HepG2 (cell line): ENCODE results near the gene ZNF652. TPM values are rescaled to one million over a fixed set of nuclear protein-coding genes. Genes with fewer than 3 reads are reported as not detected.

Experiments
- ATAC-seq: fragments of 200-7000 bp; cut with Tn5 transposase; 3 replicates; pipeline ENCODE4 v1.9.1; 2020; ENCODE audit warnings: mild to moderate bottlenecking, moderate library complexity
- BruUV-seq: library from RNA; stranded (reverse); fragments of 400-500 nt; replicated peaks from 2 replicates; lab custom pipeline; 2021; lab: Mats Ljungman, UMichigan
- CTCF ChIA-PET: fragments of 300-600 bp; formaldehyde crosslinking; extraction: SDS; loops from one replicate; lab custom pipeline; 2021; ENCODE audit warnings: low total read pairs, inconsistent platforms, low intra/inter-chr PET ratio; lab: Yijun Ruan, JAX
- POLR2A ChIA-PET: fragments of 350-600 bp; sonication (Branson Sonifier 250); formaldehyde crosslinking; loops from one replicate; lab custom pipeline; 2020; ENCODE audit warnings: antibody characterized with exemption, inconsistent platforms; lab: Yijun Ruan, JAX
- DNase-seq: peaks from one replicate; pipeline ENCODE4 v3.0.0-alpha.2; 2015; ENCODE audit warnings: low spot score
- FAIRE-seq: peaks from 3 replicates; lab custom pipeline; 2011; peaks lifted over from hg19 to GRCh38; lab: Jason Lieb, UNC
- H2AFZ ChIP-seq: one replicate; pipeline ENCODE4 v1.6.1; 2011; ENCODE audit warnings: low read length, inconsistent platforms
- H3K27ac ChIP-seq: fragments of 300-600 bp; 3 replicates; pipeline ENCODE4 v1.8.0; 2011; ENCODE audit warnings: mixed run types, mild to moderate bottlenecking, mixed read lengths, low read length, inconsistent platforms; ENCODE audit not compliant: insufficient read depth; ENCODE audit errors: extremely low read length
- H3K27me3 ChIP-seq, 2 experiments: fragments of 200-600 bp in 1 of 2; 2 replicates in 1 of 2; 3 replicates in 1 of 2; pipeline versions ENCODE4 v1.6.0 to v1.8.0; 2011; ENCODE audit warnings: low read length in 2 of 2, mild to moderate bottlenecking in 2 of 2, moderate library complexity in 2 of 2, inconsistent platforms in 1 of 2; ENCODE audit not compliant: insufficient read depth in 2 of 2, control insufficient read depth in 1 of 2
- H3K36me3 ChIP-seq, 2 experiments: fragments of 200-600 bp in 1 of 2; replicated peaks in 1 of 2; 2 replicates in 1 of 2; 3 replicates in 1 of 2; pipeline versions ENCODE4 v1.5.1 to v1.8.0; 2011; ENCODE audit warnings: low read length in 2 of 2, inconsistent platforms in 1 of 2; ENCODE audit not compliant: insufficient read depth in 2 of 2, control insufficient read depth in 1 of 2
- H3K4me1 ChIP-seq: 2 replicates; pipeline ENCODE4 v1.5.1; 2012; ENCODE audit warnings: low read length, inconsistent platforms; ENCODE audit not compliant: insufficient read depth
- H3K4me2 ChIP-seq: 2 replicates; pipeline ENCODE4 v1.6.0; 2011; ENCODE audit warnings: low read depth, low read length, inconsistent platforms
- H3K4me3 ChIP-seq, 3 experiments: fragments of 200-600 bp in 1 of 3; sonication (generic), shearing (Covaris generic) in 1 of 3; replicated peaks in 1 of 3; 2 replicates each; pipeline ENCODE4 v1.5.1; 2011 to 2016; ENCODE audit warnings: low read length in 3 of 3, inconsistent platforms in 2 of 3, low read depth in 2 of 3, mild to moderate bottlenecking in 2 of 3, control low read depth in 1 of 3, mixed read lengths in 1 of 3; ENCODE audit not compliant: insufficient read depth in 1 of 3
- H3K79me2 ChIP-seq: one replicate; pipeline ENCODE4 v1.6.1; 2011; ENCODE audit warnings: low read length, inconsistent platforms; ENCODE audit not compliant: insufficient read depth
- H3K9ac ChIP-seq: 2 replicates; pipeline ENCODE4 v1.6.0; 2011; ENCODE audit warnings: mild to moderate bottlenecking, low read depth, low read length, inconsistent platforms; ENCODE audit not compliant: insufficient read depth
- H3K9me3 ChIP-seq: 2 replicates; pipeline ENCODE4 v1.5.1; 2012; ENCODE audit warnings: mild to moderate bottlenecking, low read length
- H4K20me1 ChIP-seq: 2 replicates; pipeline ENCODE4 v1.6.0; 2011; ENCODE audit warnings: inconsistent platforms, mild to moderate bottlenecking, low read length, moderate library complexity; ENCODE audit not compliant: insufficient read depth
- AHR ChIP-seq: IDR thresholded peaks from 2 replicates; pipeline ENCODE4 v1.6.1; 2018; ENCODE audit warnings: missing genetic modification reagents, missing compliant biosample characterization
- HOXA3 ChIP-seq: sonication (generic); formaldehyde crosslinking; IDR thresholded peaks from 2 replicates; pipeline ENCODE4 v1.5.0; 2020; ENCODE audit warnings: missing genetic modification reagents
- IKZF4 ChIP-seq: sonication (generic); formaldehyde crosslinking; IDR thresholded peaks from 2 replicates; pipeline ENCODE4 v1.5.1; 2020; ENCODE audit warnings: borderline replicate concordance, mild to moderate bottlenecking, low read depth, missing genetic modification reagents; ENCODE audit errors: not compliant biosample characterization
- NFRKB ChIP-seq: fragments of 450-650 bp; IDR thresholded peaks from 2 replicates; pipeline ENCODE4 v1.6.1; 2017
- ONECUT2 ChIP-seq: sonication (generic); formaldehyde crosslinking; IDR thresholded peaks from 2 replicates; pipeline ENCODE4 v1.4.0; 2020; ENCODE audit warnings: missing genetic modification reagents
- PCBP1 ChIP-seq: fragments of 200-400 bp; formaldehyde crosslinking; IDR thresholded peaks from 2 replicates; pipeline ENCODE4 v1.6.1; 2017; ENCODE audit warnings: mild to moderate bottlenecking, low read depth, low read length, borderline replicate concordance
- RXRA ChIP-seq: sonication (generic); formaldehyde crosslinking; IDR thresholded peaks from 2 replicates; pipeline ENCODE4 v1.5.1; 2020; ENCODE audit warnings: missing genetic modification reagents
- SMYD3 ChIP-seq: sonication (generic); formaldehyde crosslinking; IDR thresholded peaks from 2 replicates; pipeline ENCODE4 v1.8.1; 2023; ENCODE audit warnings: mild to moderate bottlenecking, missing genetic modification reagents
- TSC22D2 ChIP-seq: sonication (generic); formaldehyde crosslinking; IDR thresholded peaks from 2 replicates; pipeline ENCODE4 v1.5.1; 2020; ENCODE audit warnings: missing genetic modification reagents, mild to moderate bottlenecking, borderline replicate concordance
- ZNF761 ChIP-seq: sonication (generic); formaldehyde crosslinking; conservative IDR thresholded peaks from 2 replicates; pipeline ENCODE4 v1.4.0; 2020; ENCODE audit warnings: mild to moderate bottlenecking, missing genetic modification reagents
- ZNF792 ChIP-seq: IDR thresholded peaks from 2 replicates; pipeline ENCODE4 v1.6.1; 2016
- ZSCAN22 ChIP-seq: sonication (generic); formaldehyde crosslinking; IDR thresholded peaks from 2 replicates; pipeline ENCODE4 v1.4.0; 2020; ENCODE audit warnings: mild to moderate bottlenecking, missing genetic modification reagents
- WGBS: methylation state at CpG from one replicate; pipeline ENCODE4 v1.1.6; 2017; ENCODE audit warnings: low lambda C conversion rate; 5-methylcytosine and 5-hydroxymethylcytosine counted together
- in situ Hi-C: cut with HindIII; loops from 2 replicates; pipeline ENCODE4 v1.10.0; 2017; ENCODE audit warnings: low pct_unique_long_range_greater_than_20kb; ENCODE audit not compliant: extremely low pct_ligation_motif_present
- intact Hi-C: fragments of 100-400 bp; cut with micrococcal nuclease; formaldehyde crosslinking; loops from one replicate; pipeline ENCODE4 v1.10.0; 2022; ENCODE audit not compliant: unreplicated experiment
- polyA plus RNA-seq, 8 experiments: library from polyadenylated mRNA; depleted of rRNA in 3 of 8; stranded (reverse) in 7 of 8; unstranded in 1 of 8; fragments of >200 nt; fragmentation: Illumina TruSeq in 4 of 8; extraction: Trizol in 4 of 8; gene quantifications; 2 replicates each; pipeline versions ENCODE4 v1.2.1 to v1.2.3, GENCODE V29; 2011 to 2016; ENCODE audit warnings: low read depth in 4 of 8, missing spikeins in 1 of 8, mixed read lengths in 1 of 8; ENCODE audit not compliant: insufficient read depth in 1 of 8
- total RNA-seq, 5 experiments: library from RNA; depleted of rRNA; stranded (reverse); fragments of >200 nt; fragmentation: Illumina TruSeq; extraction: Trizol; gene quantifications; 2 replicates each; pipeline ENCODE4 v1.2.3, GENCODE V29; 2016; ENCODE audit warnings: low read depth in 1 of 5
- TF ChIP-seq, protein P1 (sequence below): sonication (generic); formaldehyde crosslinking; IDR thresholded peaks from 2 replicates; pipeline ENCODE4 v1.9.0; 2021; ENCODE audit warnings: missing genetic modification reagents, borderline replicate concordance
- TF ChIP-seq, protein P2 (sequence below): sonication (generic); formaldehyde crosslinking; IDR thresholded peaks from 2 replicates; pipeline ENCODE4 v1.4.0; 2020; ENCODE audit warnings: mild to moderate bottlenecking, missing genetic modification reagents
- TF ChIP-seq, protein P3 (sequence below), 2 experiments: fragments of 450-650 bp in 1 of 2; sonication (generic) in 1 of 2; formaldehyde crosslinking; IDR thresholded peaks; 2 replicates each; pipeline versions ENCODE4 v1.5.0 to v1.8.0; 2020 to 2022; ENCODE audit warnings: mild to moderate bottlenecking in 1 of 2, missing genetic modification reagents in 1 of 2
- TF ChIP-seq, protein P4 (sequence below): sonication (generic); formaldehyde crosslinking; conservative IDR thresholded peaks from 2 replicates; pipeline ENCODE4 v1.5.0; 2020; ENCODE audit warnings: missing genetic modification reagents

The ZNF652 gene
- total and polyA plus RNA-seq, 2 of the 13 experiments (the other 11 are each of a cell fraction or from before 2014, with no cell fraction given) = 16.2 to 30.2 TPM

DNA sequence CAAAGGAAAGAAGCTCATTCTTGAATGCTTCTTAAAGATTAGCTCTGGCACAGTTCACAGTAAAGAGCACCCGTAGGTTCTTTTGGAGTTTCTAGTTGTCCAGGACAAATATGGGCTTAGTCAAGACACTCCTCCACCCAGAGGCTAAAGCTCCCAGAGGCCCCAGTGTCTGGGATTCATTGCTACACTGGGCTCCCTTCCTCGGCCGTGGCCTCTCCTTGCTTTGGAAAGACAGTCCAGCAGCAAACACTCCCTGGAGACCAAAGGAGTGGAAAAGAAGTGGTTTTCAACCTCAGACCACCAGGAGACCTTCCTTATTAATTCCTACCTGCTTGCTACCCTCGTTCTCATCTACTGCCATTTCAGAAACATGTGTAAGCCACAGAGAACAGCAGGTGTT lies 35.5 kb upstream of the ZNF652 start:
- Histone ChIP-seq H3K4me2 (no peak overlapping the region), H3K27me3 (0 out of 5 replicates have a peak, but pooled peaks cover 0 to 4% of the 10 kb centered on the region in 2 experiments), H3K9me3 (no peaks in the 10 kb centered on the region), H3K79me2 (no peaks in the 10 kb centered on the region), H2AFZ (no peak overlapping the region), H3K27ac (no peak overlapping the region), H3K36me3 (peaks cover 0 to 1% of the 10 kb centered on the region in 2 experiments; a peak in 2 of 5 replicates), H3K4me3 (no peak overlapping the region), H3K4me1 (peaks cover 15% of the 10 kb centered on the region), H3K9ac (no peak overlapping the region), H4K20me1 (no peaks in the 10 kb centered on the region)
- intact Hi-C loops = no loop called here
- ATAC-seq (0 out of 3 replicates have a peak, but pooled peaks have one; percentile 8), DNase-seq (no peak), FAIRE-seq (no peak)
- 26% methylated on average over 4 of the region's 4 CpGs for WGBS
- in situ Hi-C loops = loop anchor here (5.0 kb wide), 1 partner anchor 80 kb away; no protein-coding TSS in a partner anchor
- ChIA-PET CTCF (no interaction called here), POLR2A (no interaction called here)
- TF ChIP-seq, protein P1, sequence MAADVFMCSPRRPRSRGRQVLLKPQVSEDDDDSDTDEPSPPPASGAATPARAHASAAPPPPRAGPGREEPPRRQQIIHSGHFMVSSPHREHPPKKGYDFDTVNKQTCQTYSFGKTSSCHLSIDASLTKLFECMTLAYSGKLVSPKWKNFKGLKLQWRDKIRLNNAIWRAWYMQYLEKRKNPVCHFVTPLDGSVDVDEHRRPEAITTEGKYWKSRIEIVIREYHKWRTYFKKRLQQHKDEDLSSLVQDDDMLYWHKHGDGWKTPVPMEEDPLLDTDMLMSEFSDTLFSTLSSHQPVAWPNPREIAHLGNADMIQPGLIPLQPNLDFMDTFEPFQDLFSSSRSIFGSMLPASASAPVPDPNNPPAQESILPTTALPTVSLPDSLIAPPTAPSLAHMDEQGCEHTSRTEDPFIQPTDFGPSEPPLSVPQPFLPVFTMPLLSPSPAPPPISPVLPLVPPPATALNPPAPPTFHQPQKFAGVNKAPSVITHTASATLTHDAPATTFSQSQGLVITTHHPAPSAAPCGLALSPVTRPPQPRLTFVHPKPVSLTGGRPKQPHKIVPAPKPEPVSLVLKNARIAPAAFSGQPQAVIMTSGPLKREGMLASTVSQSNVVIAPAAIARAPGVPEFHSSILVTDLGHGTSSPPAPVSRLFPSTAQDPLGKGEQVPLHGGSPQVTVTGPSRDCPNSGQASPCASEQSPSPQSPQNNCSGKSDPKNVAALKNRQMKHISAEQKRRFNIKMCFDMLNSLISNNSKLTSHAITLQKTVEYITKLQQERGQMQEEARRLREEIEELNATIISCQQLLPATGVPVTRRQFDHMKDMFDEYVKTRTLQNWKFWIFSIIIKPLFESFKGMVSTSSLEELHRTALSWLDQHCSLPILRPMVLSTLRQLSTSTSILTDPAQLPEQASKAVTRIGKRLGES (CRISPR knock-in tag) = no peak
- TF ChIP-seq, protein P2, sequence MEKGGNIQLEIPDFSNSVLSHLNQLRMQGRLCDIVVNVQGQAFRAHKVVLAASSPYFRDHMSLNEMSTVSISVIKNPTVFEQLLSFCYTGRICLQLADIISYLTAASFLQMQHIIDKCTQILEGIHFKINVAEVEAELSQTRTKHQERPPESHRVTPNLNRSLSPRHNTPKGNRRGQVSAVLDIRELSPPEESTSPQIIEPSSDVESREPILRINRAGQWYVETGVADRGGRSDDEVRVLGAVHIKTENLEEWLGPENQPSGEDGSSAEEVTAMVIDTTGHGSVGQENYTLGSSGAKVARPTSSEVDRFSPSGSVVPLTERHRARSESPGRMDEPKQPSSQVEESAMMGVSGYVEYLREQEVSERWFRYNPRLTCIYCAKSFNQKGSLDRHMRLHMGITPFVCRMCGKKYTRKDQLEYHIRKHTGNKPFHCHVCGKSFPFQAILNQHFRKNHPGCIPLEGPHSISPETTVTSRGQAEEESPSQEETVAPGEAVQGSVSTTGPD (CRISPR knock-in tag) = no peak
- TF ChIP-seq HOXA3 (CRISPR knock-in tag) (no peak), ZNF761 (CRISPR knock-in tag) (no peak), SMYD3 (no peak), TSC22D2 (CRISPR knock-in tag) (no peak), RXRA (CRISPR knock-in tag) (no peak), ZNF792 (CRISPR knock-in tag) (no peak), PCBP1 (no peak), NFRKB (no peak), IKZF4 (CRISPR knock-in tag) (no peak), ZSCAN22 (CRISPR knock-in tag) (no peak), ONECUT2 (CRISPR knock-in tag) (no peak), AHR (CRISPR knock-in tag) (no peak)
- TF ChIP-seq, protein P3, sequence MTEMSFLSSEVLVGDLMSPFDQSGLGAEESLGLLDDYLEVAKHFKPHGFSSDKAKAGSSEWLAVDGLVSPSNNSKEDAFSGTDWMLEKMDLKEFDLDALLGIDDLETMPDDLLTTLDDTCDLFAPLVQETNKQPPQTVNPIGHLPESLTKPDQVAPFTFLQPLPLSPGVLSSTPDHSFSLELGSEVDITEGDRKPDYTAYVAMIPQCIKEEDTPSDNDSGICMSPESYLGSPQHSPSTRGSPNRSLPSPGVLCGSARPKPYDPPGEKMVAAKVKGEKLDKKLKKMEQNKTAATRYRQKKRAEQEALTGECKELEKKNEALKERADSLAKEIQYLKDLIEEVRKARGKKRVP (CRISPR knock-in tag; IDR thresholded peaks at IDR 0.05) = no peak
- TF ChIP-seq, protein P4, sequence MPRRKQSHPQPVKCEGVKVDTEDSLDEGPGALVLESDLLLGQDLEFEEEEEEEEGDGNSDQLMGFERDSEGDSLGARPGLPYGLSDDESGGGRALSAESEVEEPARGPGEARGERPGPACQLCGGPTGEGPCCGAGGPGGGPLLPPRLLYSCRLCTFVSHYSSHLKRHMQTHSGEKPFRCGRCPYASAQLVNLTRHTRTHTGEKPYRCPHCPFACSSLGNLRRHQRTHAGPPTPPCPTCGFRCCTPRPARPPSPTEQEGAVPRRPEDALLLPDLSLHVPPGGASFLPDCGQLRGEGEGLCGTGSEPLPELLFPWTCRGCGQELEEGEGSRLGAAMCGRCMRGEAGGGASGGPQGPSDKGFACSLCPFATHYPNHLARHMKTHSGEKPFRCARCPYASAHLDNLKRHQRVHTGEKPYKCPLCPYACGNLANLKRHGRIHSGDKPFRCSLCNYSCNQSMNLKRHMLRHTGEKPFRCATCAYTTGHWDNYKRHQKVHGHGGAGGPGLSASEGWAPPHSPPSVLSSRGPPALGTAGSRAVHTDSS (CRISPR knock-in tag) = no peak
- BruUV-seq = no TSS peak
